Peyer's patch (tissue), 4 donors: ENCODE results near the gene PXDN. TPM values are rescaled to one million over a fixed set of nuclear protein-coding genes. Genes with fewer than 3 reads are reported as not detected.

ENCODE experiments used
- DNase-seq, 3 donors: peaks; one replicate each; pipeline ENCODE4 v3.0.0-alpha.2; 2017 to 2019
- H3K27ac ChIP-seq, 4 donors: fragments of 200-600 bp; sonication (generic); one replicate each; pipeline ENCODE4 v1.5.1; 2016 to 2019
- H3K27me3 ChIP-seq, 2 donors: fragments of 200-600 bp; sonication (generic); one replicate each; pipeline ENCODE4 v1.5.1; 2019
- H3K36me3 ChIP-seq, 3 donors: fragments of 200-600 bp; sonication (generic); one replicate each; pipeline ENCODE4 v1.5.1; 2016 to 2019
- H3K4me1 ChIP-seq, 4 donors: fragments of 200-600 bp; sonication (generic); one replicate each; pipeline ENCODE4 v1.5.1; 2016 to 2019
- H3K4me3 ChIP-seq, 4 donors: fragments of 200-600 bp; sonication (generic); 1 replicate in 3 of 4; 2 replicates in 1 of 4; pipeline ENCODE4 v1.5.1; 2016 to 2019; ENCODE audit warnings: mild to moderate bottlenecking in 1 of 4
- H3K9me3 ChIP-seq, 4 donors: fragments of 200-600 bp; sonication (generic); one replicate each; pipeline ENCODE4 v1.5.1; 2016 to 2019; ENCODE audit warnings: mild to moderate bottlenecking in 1 of 4
- CTCF ChIP-seq, 6 experiments: fragments of 450-650 bp in 4 of 6; fragments of 200-600 bp in 2 of 6; sonication (generic) in 1 of 6; IDR thresholded peaks; one replicate each; pipeline ENCODE4 v1.5.1; 2017 to 2019; ENCODE audit warnings: antibody characterized with exemption in 6 of 6, mild to moderate bottlenecking in 3 of 6, moderate library complexity in 1 of 6
- POLR2A ChIP-seq, 2 donors: fragments of 450-650 bp; IDR thresholded peaks; one replicate each; pipeline ENCODE4 v1.5.1; 2017; ENCODE audit warnings: antibody characterized with exemption in 2 of 2, mild to moderate bottlenecking in 2 of 2, moderate library complexity in 2 of 2
- total RNA-seq, 4 donors: library from RNA; depleted of rRNA; stranded (reverse); fragments of >200 nt; gene quantifications; one replicate each; pipeline ENCODE4 v1.1.0, GENCODE V29; 2016

Gene PXDN
- total RNA-seq, 4 donors from 2014 or later: 7.5 to 148 (median 21.0) TPM

- no peaks in the 10 kb centered on the region for H3K36me3 ChIP-seq
- H3K27me3 ChIP-seq: no peaks in the 10 kb centered on the region
- no peak overlapping the region for H3K4me3 ChIP-seq
- DNase-seq: peak in 1 of 3 donors; percentile 15
- peak overlapping the region in 2 of 4 donors; percentile 59 to 66 for H3K27ac ChIP-seq
- TF ChIP-seq POLR2A (IDR thresholded peaks at IDR 0.05) (no peak), CTCF (IDR thresholded peaks at IDR 0.05) (no peak)
- H3K4me1 ChIP-seq: peaks cover 0 to 6% (median 0%) of the 10 kb centered on the region in 4 donors
- H3K9me3 ChIP-seq: no peaks in the 10 kb centered on the region
Measured at GRCh38 chr2:1606421-1607235, 137.7 kb downstream of the PXDN start.

DNA sequence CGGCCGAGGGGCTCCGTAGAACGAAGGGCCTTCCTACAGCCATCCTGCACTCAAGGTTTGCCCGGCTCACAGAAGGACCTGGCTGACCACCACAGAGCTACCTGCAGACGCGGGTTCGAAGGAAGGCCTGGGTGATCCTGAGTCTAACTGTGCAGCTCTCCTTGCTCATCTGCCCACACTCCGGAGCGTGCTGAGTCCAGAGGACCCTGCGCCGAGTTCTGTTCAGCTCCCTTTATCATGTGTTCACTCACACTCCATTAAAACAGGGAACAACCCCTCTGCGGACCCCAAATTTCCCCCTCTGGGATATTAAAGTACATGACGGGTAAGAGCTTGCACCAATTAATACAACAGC, 138.3 kb downstream of the PXDN start:
- H3K36me3 ChIP-seq: no peaks in the 10 kb centered on the region
- H3K9me3 ChIP-seq: no peaks in the 10 kb centered on the region
- H3K27me3 ChIP-seq: no peaks in the 10 kb centered on the region
- H3K4me3 ChIP-seq: no peak overlapping the region
- peak overlapping the region in 2 of 4 donors; percentile 59 to 66 for H3K27ac ChIP-seq
- no peak for TF ChIP-seq CTCF (IDR thresholded peaks at IDR 0.05)
- no peak for TF ChIP-seq POLR2A (IDR thresholded peaks at IDR 0.05)
- peaks cover 0 to 6% (median 0%) of the 10 kb centered on the region in 4 donors for H3K4me1 ChIP-seq
- no peak for DNase-seq

- peaks cover 0 to 6% (median 0%) of the 10 kb centered on the region in 4 donors for H3K4me1 ChIP-seq
- no peaks in the 10 kb centered on the region for H3K36me3 ChIP-seq
- H3K27ac ChIP-seq: peak overlapping the region in 2 of 4 donors; percentile 59 to 66
- peak in 2 of 3 donors; percentile 44 for DNase-seq
- TF ChIP-seq POLR2A (IDR thresholded peaks at IDR 0.05) (no peak), CTCF (IDR thresholded peaks at IDR 0.05) (no peak)
- no peaks in the 10 kb centered on the region for H3K9me3 ChIP-seq
- no peak overlapping the region for H3K4me3 ChIP-seq
- no peaks in the 10 kb centered on the region for H3K27me3 ChIP-seq
Measured at GRCh38 chr2:1605102-1606045, 138.9 kb downstream of the PXDN start.

DNA sequence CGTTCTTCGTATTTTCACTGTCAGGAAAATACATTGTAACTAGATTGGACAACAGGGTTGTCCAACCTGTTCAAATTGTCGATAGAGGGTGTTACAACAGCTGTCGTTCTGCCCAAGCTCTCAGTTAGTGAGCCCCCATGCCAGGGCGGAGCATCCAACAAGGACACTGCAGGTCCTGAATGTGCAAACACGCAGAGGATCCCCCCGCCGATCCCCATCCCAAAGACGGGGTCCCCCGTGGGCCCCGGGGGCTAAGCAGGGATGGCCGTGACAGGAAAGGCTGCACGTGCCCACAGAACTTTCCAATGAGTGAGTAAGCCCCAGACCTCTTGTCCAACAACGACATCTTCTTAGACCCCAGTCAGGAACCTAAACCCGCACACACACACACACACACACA, 140.8 kb downstream of the PXDN start:
- H3K4me3 ChIP-seq: no peak overlapping the region
- TF ChIP-seq POLR2A (IDR thresholded peaks at IDR 0.05): no peak
- TF ChIP-seq CTCF (IDR thresholded peaks at IDR 0.05): no peak
- DNase-seq: peak in 1 of 3 donors; percentile 18

GRCh38 chr2:1603059-1603458, 141.3 kb downstream of the PXDN start:
- no peaks in the 10 kb centered on the region for H3K36me3 ChIP-seq
- TF ChIP-seq POLR2A (IDR thresholded peaks at IDR 0.05) (no peak), CTCF (IDR thresholded peaks at IDR 0.05) (no peak)
- no peak overlapping the region for H3K27ac ChIP-seq
- H3K9me3 ChIP-seq: no peaks in the 10 kb centered on the region
- no peak overlapping the region for H3K4me3 ChIP-seq
- H3K4me1 ChIP-seq: peaks cover 0 to 6% (median 0%) of the 10 kb centered on the region in 4 donors
- DNase-seq: peak in 1 of 3 donors; percentile 34
- no peaks in the 10 kb centered on the region for H3K27me3 ChIP-seq

More for the DNA sequence above, 140.8 kb downstream of the PXDN start:
- H3K36me3 ChIP-seq: no peaks in the 10 kb centered on the region
- peaks cover 0 to 6% (median 0%) of the 10 kb centered on the region in 4 donors for H3K4me1 ChIP-seq
- H3K27ac ChIP-seq: no peak overlapping the region
- H3K27me3 ChIP-seq: no peaks in the 10 kb centered on the region
- no peaks in the 10 kb centered on the region for H3K9me3 ChIP-seq
